Ovary (tissue), 3 donors: Measurements from ENCODE around the gene PTPRA.

Experiments
- POLR2A ChIP-seq: fragments of 450-650 bp; IDR thresholded peaks from one replicate; pipeline ENCODE4 v1.6.1; 2017; ENCODE audit warnings: antibody characterized with exemption, mild to moderate bottlenecking, moderate library complexity
- TF ChIP-seq, protein P1 (sequence below), 3 donors: fragments of 450-650 bp in 2 of 3; fragments of 200-600 bp in 1 of 3; IDR thresholded peaks; one replicate each; pipeline versions ENCODE4 v1.5.1 to v1.8.0; 2016 to 2022; ENCODE audit warnings: antibody characterized with exemption in 3 of 3, mild to moderate bottlenecking in 1 of 3
- donor health status: DM: no; HTN: no; CAD: no.

DNA sequence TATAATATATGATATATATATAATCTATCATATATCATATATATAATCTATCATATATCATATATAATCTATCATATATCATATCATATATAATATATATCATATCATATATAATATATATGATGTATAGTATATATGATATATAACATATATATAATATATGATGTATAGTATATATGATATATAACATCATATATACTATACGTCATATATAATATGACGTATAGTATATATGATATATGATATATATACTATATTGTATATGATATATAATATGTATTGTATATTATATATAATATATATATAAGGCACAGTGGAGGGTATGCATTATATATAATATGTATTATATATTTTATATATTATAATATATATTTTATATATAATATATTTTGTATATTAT is 36.7 kb downstream of the PTPRA start:
- TF ChIP-seq, protein P1, sequence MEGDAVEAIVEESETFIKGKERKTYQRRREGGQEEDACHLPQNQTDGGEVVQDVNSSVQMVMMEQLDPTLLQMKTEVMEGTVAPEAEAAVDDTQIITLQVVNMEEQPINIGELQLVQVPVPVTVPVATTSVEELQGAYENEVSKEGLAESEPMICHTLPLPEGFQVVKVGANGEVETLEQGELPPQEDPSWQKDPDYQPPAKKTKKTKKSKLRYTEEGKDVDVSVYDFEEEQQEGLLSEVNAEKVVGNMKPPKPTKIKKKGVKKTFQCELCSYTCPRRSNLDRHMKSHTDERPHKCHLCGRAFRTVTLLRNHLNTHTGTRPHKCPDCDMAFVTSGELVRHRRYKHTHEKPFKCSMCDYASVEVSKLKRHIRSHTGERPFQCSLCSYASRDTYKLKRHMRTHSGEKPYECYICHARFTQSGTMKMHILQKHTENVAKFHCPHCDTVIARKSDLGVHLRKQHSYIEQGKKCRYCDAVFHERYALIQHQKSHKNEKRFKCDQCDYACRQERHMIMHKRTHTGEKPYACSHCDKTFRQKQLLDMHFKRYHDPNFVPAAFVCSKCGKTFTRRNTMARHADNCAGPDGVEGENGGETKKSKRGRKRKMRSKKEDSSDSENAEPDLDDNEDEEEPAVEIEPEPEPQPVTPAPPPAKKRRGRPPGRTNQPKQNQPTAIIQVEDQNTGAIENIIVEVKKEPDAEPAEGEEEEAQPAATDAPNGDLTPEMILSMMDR (IDR thresholded peaks at IDR 0.05), result no peak
- no peak for TF ChIP-seq POLR2A
